GM12875 (cell line): ENCODE results near the gene COX6B2.
A peak's percentile ranks its signal among the peaks of the same experiment; 100 is the strongest.

Experiments
- H3K4me3 ChIP-seq: one replicate; pipeline ENCODE4 v1.5.1; 2011; ENCODE audit warnings: low read depth, low read length, control low read depth
- TF ChIP-seq, protein P1 (sequence below): IDR thresholded peaks from 2 replicates; pipeline ENCODE4 v1.5.1; 2011; ENCODE audit warnings: low read depth, mild to moderate bottlenecking, control low read depth, inconsistent platforms, low read length, moderate library complexity, borderline replicate concordance; ENCODE audit not compliant: insufficient read depth

Gene COX6B2

GRCh38 chr19:55341595-55342531 lies 12.7 kb downstream of the COX6B2 start:
- TF ChIP-seq, protein P1, sequence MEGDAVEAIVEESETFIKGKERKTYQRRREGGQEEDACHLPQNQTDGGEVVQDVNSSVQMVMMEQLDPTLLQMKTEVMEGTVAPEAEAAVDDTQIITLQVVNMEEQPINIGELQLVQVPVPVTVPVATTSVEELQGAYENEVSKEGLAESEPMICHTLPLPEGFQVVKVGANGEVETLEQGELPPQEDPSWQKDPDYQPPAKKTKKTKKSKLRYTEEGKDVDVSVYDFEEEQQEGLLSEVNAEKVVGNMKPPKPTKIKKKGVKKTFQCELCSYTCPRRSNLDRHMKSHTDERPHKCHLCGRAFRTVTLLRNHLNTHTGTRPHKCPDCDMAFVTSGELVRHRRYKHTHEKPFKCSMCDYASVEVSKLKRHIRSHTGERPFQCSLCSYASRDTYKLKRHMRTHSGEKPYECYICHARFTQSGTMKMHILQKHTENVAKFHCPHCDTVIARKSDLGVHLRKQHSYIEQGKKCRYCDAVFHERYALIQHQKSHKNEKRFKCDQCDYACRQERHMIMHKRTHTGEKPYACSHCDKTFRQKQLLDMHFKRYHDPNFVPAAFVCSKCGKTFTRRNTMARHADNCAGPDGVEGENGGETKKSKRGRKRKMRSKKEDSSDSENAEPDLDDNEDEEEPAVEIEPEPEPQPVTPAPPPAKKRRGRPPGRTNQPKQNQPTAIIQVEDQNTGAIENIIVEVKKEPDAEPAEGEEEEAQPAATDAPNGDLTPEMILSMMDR = no peak
- H3K4me3 ChIP-seq = no peak overlapping the region

DNA sequence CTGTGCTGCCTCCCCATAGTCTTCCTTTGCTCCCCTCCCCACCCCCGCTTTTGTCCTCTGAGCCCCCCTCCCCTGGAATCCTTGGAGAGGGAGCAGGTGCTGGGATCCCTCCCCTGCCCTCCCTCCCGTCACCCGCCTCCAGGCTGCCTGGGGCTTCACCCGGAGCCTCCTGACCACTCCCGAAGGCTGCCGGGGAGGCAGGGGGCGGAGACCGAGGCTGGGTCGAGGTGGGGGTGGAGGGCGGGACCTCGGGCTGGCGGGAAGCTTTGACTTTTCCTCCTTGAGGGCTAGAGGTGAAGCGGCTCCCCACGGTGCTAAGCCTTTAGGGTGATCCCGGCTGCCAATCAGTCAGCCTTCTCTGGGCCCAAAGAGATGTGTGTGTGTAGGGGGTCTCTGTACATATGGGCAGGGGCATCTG lies 13.3 kb downstream of the COX6B2 start:
- TF ChIP-seq, protein P1 = no peak
- H3K4me3 ChIP-seq = peak overlapping the region; percentile 72

DNA sequence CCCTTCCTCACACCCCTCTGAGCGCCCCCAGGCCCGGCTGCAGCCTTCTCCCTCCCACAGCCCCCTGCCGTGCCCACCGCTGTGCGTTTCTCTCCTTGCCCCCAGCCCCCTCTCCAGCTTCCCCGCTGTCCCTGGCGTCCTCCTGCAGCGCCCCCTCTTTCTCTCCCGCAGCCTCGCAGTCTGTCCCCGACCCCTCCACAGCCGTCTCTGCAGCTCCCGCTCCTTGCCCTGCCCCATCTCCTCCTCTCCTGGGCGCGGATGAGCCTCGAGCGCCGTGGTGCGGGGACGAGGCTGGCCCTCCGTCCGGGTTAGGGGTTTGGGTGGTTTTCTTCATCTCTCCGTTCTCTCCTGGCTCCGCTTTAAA lies 13.8 kb downstream of the COX6B2 start:
- H3K4me3 ChIP-seq = peak overlapping the region; percentile 72
- TF ChIP-seq, protein P1 = no peak

DNA sequence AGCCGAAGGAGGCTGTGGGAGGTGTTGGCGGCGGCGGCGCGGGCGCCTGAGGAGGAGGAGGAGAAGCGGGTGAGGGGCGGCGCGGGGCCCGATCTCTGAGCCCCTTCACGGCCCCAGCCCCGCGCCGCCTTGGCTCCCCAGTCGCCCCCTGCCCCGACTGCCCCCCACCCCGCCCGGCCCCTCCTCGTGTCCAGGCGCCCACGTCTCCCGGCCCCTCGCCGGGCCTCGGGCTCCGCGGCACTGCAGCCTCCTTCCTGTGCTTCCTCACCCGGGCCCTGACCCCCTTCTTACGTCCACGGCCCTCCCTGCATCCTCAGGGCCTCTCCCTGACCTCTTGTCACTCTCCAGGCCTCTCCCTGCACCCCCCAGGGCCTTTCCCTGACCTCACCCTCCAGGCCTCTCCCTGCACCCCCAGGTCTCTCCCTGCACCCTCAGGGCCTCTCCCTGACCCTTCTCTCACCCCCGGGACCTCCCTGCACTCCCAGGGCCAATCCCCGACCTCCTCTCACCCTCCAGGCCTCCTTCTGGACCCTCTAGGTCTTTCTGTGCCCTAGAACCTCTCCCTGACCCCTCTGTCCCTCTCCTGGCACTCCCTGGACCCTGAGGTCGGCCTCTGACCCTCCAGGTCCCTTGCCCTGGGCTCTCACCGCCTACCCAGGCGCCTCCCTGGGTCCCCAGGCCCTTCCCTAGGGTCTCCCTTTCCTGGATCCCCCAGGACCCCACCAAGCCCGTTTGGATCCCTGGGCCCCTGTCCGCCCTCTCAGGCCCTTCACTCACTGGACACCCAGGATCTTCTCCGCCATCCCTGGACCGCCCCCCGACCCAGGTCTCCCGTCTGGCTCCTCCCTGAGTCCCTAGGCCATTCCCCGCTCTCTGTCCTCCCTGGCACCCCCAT lies 14.4 kb downstream of the COX6B2 start:
- peak overlapping the region; percentile 72 for H3K4me3 ChIP-seq
- TF ChIP-seq, protein P1 = no peak

DNA sequence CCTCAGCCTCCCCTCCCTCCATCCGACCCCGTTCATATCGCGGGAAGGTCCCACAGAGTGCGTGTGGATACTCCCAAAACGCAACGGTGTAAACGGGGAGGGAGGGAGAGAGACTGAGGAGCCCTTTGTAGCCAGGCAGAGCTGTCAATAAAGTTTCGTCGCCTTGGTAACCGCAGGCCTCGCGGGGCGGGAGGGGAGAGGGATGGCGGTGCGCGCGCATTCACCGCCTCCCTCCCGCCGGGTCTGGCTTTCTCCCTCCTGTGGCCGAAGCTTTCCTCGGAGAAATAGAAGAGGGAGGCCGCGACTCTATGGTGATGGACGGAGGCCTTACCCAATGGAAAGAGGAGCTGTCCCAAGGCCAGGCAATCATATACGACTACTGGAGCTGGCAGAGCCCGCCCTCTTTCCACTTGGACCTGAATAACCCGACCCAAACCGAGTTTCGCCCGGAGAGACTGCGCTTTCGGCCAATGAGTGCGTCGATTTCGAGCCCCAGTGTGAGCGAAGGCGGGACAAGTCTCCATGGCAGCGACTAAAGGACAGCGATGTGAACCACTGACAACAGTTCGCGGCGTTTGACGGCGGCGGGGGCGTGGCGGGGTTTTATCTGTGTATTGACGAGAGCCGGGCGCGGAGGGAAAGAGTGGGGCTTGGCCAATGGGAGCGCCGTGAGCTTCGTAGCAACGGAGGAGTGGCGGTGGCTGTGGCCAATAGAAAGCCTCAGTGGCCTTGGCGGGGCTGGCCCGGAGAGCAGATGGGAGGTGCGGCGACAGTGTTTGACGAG lies 15.2 kb downstream of the COX6B2 start, which contains the start of gene KMT5C:
Gene KMT5C, plus strand, starts transcription at position 772 of the 784 bp plus-strand sequence. CDS start 2,061 bp downstream, outside the sequence.
- TF ChIP-seq, protein P1 = no peak
- peak within 1 kb of the TSS; percentile 72 for H3K4me3 ChIP-seq

- TF ChIP-seq, protein P1 = no peak
- H3K4me3 ChIP-seq = no peak overlapping the region
Measured at GRCh38 chr19:55336101-55336500, 18.4 kb downstream of the COX6B2 start.
